Gastroesophageal sphincter (tissue), 3 donors: ENCODE measurements around the gene SPEG.
A peak's percentile ranks its signal among the peaks of the same experiment; 100 is the strongest.

Experiments used
- CTCF ChIP-seq, 4 experiments: fragments of 200-600 bp in 2 of 4; fragments of 450-650 bp in 2 of 4; sonication (generic) in 1 of 4; IDR thresholded peaks; one replicate each; pipeline ENCODE4 v1.5.1; 2017 to 2019; ENCODE audit warnings: antibody characterized with exemption in 4 of 4, mild to moderate bottlenecking in 2 of 4, moderate library complexity in 2 of 4
- EP300 ChIP-seq: sonication (generic); formaldehyde crosslinking; IDR thresholded peaks from one replicate; pipeline ENCODE4 v1.6.1; 2017; ENCODE audit warnings: antibody characterized with exemption, mild to moderate bottlenecking
- POLR2AphosphoS5 ChIP-seq: sonication (generic); formaldehyde crosslinking; IDR thresholded peaks from one replicate; pipeline ENCODE4 v1.6.1; 2017; ENCODE audit warnings: antibody characterized with exemption

- TF ChIP-seq CTCF (IDR thresholded peaks at IDR 0.05) (no peak), EP300 (no peak), POLR2AphosphoS5 (peak; percentile 7)
Measured at GRCh38 chr2:219461047-219461514, 26.4 kb downstream of the SPEG start.
